H1 (cell line): Measurements from ENCODE around the gene TLE5. TPM values are rescaled to one million over a fixed set of nuclear protein-coding genes. Genes with fewer than 3 reads are reported as not detected.
A peak's percentile ranks its signal among the peaks of the same experiment; 100 is the strongest.

Experiments
- CTCF ChIA-PET: fragments of 300-600 bp; sonication (Branson Sonifier 250); formaldehyde crosslinking; loops from one replicate; lab custom pipeline; 2021; ENCODE audit not compliant: partially characterized antibody; lab: Charles Lee
- POLR2A ChIA-PET: fragments of 300-600 bp; sonication (Branson Sonifier 250); formaldehyde crosslinking; loops from one replicate; lab custom pipeline; 2021; ENCODE audit warnings: inconsistent platforms; ENCODE audit not compliant: partially characterized antibody; lab: Charles Lee
- DNase-seq, 2 experiments: peaks; one replicate each; pipeline versions ENCODE4 v3.0.0 to v3.0.0-alpha.2; 2010 to 2022; ENCODE audit warnings: low spot score in 2 of 2, low read depth in 1 of 2, mixed read lengths in 1 of 2
- FAIRE-seq: peaks from 2 replicates; lab custom pipeline; 2011; peaks lifted over from hg19 to GRCh38; lab: Jason Lieb, UNC
- H2AFZ ChIP-seq: 2 replicates; pipeline ENCODE4 v1.8.1; 2012; ENCODE audit warnings: low read length, inconsistent platforms
- H2AK5ac ChIP-seq: 2 replicates; pipeline ENCODE4 v1.6.1; 2013; ENCODE audit warnings: low read depth, low read length
- H2BK120ac ChIP-seq: replicated peaks from 2 replicates; pipeline ENCODE3; 2013; ENCODE audit warnings: low read depth, low read length, inconsistent platforms
- H2BK12ac ChIP-seq: 2 replicates; pipeline ENCODE4 v1.6.1; 2013; ENCODE audit warnings: low read depth, low read length
- H2BK15ac ChIP-seq: 2 replicates; pipeline ENCODE4 v1.6.1; 2013; ENCODE audit warnings: low read length
- H2BK20ac ChIP-seq: 2 replicates; pipeline ENCODE4 v1.6.1; 2013; ENCODE audit warnings: low read length
- H2BK5ac ChIP-seq: 2 replicates; pipeline ENCODE4 v1.6.1; 2013; ENCODE audit warnings: low read depth, low read length
- H3K14ac ChIP-seq: 2 replicates; pipeline ENCODE4 v1.6.1; 2013; ENCODE audit warnings: inconsistent platforms; ENCODE audit not compliant: insufficient read length
- H3K18ac ChIP-seq: 2 replicates; pipeline ENCODE4 v1.6.1; 2013; ENCODE audit warnings: low read length; ENCODE audit errors: extremely low read depth
- H3K23ac ChIP-seq: 2 replicates; pipeline ENCODE4 v1.6.1; 2013; ENCODE audit warnings: inconsistent platforms; ENCODE audit not compliant: insufficient read length
- H3K23me2 ChIP-seq: 2 replicates; pipeline ENCODE4 v1.6.1; 2013; ENCODE audit warnings: low read depth, low read length
- H3K27ac ChIP-seq: 2 replicates; pipeline ENCODE4 v1.6.1; 2011; ENCODE audit warnings: low read depth, low read length, inconsistent platforms
- H3K27me3 ChIP-seq, 4 experiments: replicated peaks in 1 of 4; 1 replicate in 1 of 4; 2 replicates in 3 of 4; pipeline versions ENCODE4 v1.6.1 to v1.8.1; 2011 to 2013; ENCODE audit warnings: low read length in 3 of 4, mild to moderate bottlenecking in 3 of 4, inconsistent platforms in 2 of 4, mixed read lengths in 2 of 4, moderate library complexity in 1 of 4; ENCODE audit not compliant: control insufficient read depth in 3 of 4, insufficient read depth in 3 of 4; ENCODE audit errors: extremely low read depth in 1 of 4
- H3K36me3 ChIP-seq, 4 experiments: 2 replicates each; pipeline versions ENCODE4 v1.6.1 to v1.8.1; 2011 to 2013; ENCODE audit warnings: mild to moderate bottlenecking in 4 of 4, low read length in 3 of 4, moderate library complexity in 2 of 4, control low read depth in 1 of 4, inconsistent platforms in 1 of 4; ENCODE audit not compliant: insufficient read depth in 4 of 4, control insufficient read depth in 2 of 4
- H3K4ac ChIP-seq: replicated peaks from 2 replicates; pipeline ENCODE3; 2013; ENCODE audit warnings: low read length, low read depth, mixed read lengths, inconsistent platforms; ENCODE audit not compliant: insufficient read length
- H3K4me1 ChIP-seq, 4 experiments: replicated peaks in 1 of 4; 1 replicate in 1 of 4; 2 replicates in 3 of 4; pipeline versions ENCODE4 v1.6.1 to v1.8.1; 2011 to 2013; ENCODE audit warnings: low read length in 3 of 4, inconsistent platforms in 2 of 4, mixed read lengths in 1 of 4; ENCODE audit not compliant: insufficient read depth in 4 of 4, control insufficient read depth in 3 of 4
- H3K4me2 ChIP-seq, 2 experiments: 2 replicates each; pipeline versions ENCODE4 v1.6.1 to v1.8.1; 2011 to 2013; ENCODE audit warnings: low read depth in 2 of 2, low read length in 2 of 2, control low read depth in 1 of 2, inconsistent platforms in 1 of 2, mild to moderate bottlenecking in 1 of 2; ENCODE audit not compliant: insufficient read depth in 1 of 2
- H3K4me3 ChIP-seq, 4 experiments: fragments of 200-600, 300-600 bp in 1 of 4; sonication (generic), shearing (Covaris generic), sonication (Bioruptor Twin) in 1 of 4; 2 replicates each; pipeline versions ENCODE4 v1.5.1 to v1.8.1; 2011 to 2016; ENCODE audit warnings: low read length in 4 of 4, low read depth in 3 of 4, control low read depth in 2 of 4, inconsistent platforms in 2 of 4, mild to moderate bottlenecking in 2 of 4, mixed read lengths in 1 of 4, moderate library complexity in 1 of 4; ENCODE audit not compliant: insufficient read depth in 2 of 4; ENCODE audit errors: extremely low read depth in 1 of 4
- H3K56ac ChIP-seq: replicated peaks from 2 replicates; pipeline ENCODE3; 2013; ENCODE audit warnings: low read depth, mild to moderate bottlenecking, mixed read lengths, low read length, inconsistent platforms; ENCODE audit not compliant: insufficient read length
- H3K79me1 ChIP-seq: 2 replicates; pipeline ENCODE4 v1.6.1; 2013; ENCODE audit warnings: low read depth, low read length, control low read depth
- H3K79me2 ChIP-seq, 2 experiments: 2 replicates each; pipeline versions ENCODE4 v1.6.1 to v1.8.1; 2012 to 2013; ENCODE audit warnings: low read length in 2 of 2, mild to moderate bottlenecking in 2 of 2, inconsistent platforms in 1 of 2; ENCODE audit not compliant: insufficient read depth in 2 of 2, control insufficient read depth in 1 of 2
- H3K9ac ChIP-seq, 4 experiments: replicated peaks in 1 of 4; 1 replicate in 1 of 4; 2 replicates in 3 of 4; pipeline versions ENCODE4 v1.6.1 to v1.8.1; 2011 to 2013; ENCODE audit warnings: low read depth in 3 of 4, low read length in 3 of 4, control low read depth in 2 of 4, mild to moderate bottlenecking in 2 of 4, moderate library complexity in 2 of 4, inconsistent platforms in 1 of 4; ENCODE audit errors: extremely low read depth in 1 of 4
- H3K9me3 ChIP-seq, 2 experiments: 2 replicates each; pipeline versions ENCODE4 v1.6.1 to v1.8.1; 2012 to 2013; ENCODE audit warnings: mild to moderate bottlenecking in 2 of 2, moderate library complexity in 2 of 2, control low read depth in 1 of 2, inconsistent platforms in 1 of 2, low read depth in 1 of 2, low read length in 1 of 2, mixed read lengths in 1 of 2; ENCODE audit not compliant: insufficient read depth in 2 of 2
- H4K20me1 ChIP-seq, 2 experiments: replicated peaks in 1 of 2; 2 replicates each; pipeline versions ENCODE3 to v1.8.1; 2011 to 2013; ENCODE audit warnings: inconsistent platforms in 2 of 2, low read length in 2 of 2, mild to moderate bottlenecking in 1 of 2; ENCODE audit not compliant: insufficient read depth in 2 of 2, control insufficient read depth in 1 of 2
- H4K5ac ChIP-seq: 2 replicates; pipeline ENCODE4 v1.6.1; 2013; ENCODE audit warnings: low read length, low read depth, mixed read lengths, inconsistent platforms; ENCODE audit not compliant: insufficient read length
- H4K8ac ChIP-seq: 2 replicates; pipeline ENCODE4 v1.8.0; 2013; ENCODE audit warnings: mild to moderate bottlenecking, moderate library complexity, low read length, inconsistent platforms; ENCODE audit not compliant: insufficient read depth; ENCODE audit errors: extremely low read depth
- H4K91ac ChIP-seq: replicated peaks from 2 replicates; pipeline ENCODE3; 2013; ENCODE audit warnings: low read length, mixed read lengths, inconsistent platforms; ENCODE audit not compliant: insufficient read length
- EZH2 ChIP-seq: fragments of 200-600 bp; sonication (generic); IDR thresholded peaks from 2 replicates; pipeline ENCODE4 v1.7.1; 2012; ENCODE audit warnings: low read depth, mild to moderate bottlenecking, moderate library complexity, low read length, inconsistent platforms; ENCODE audit not compliant: severe bottlenecking
- GABPA ChIP-seq: IDR thresholded peaks from 2 replicates; pipeline ENCODE4 v1.6.1; 2011; ENCODE audit warnings: mild to moderate bottlenecking, low read length, moderate library complexity, borderline replicate concordance; ENCODE audit not compliant: insufficient read depth
- WGBS, 2 experiments: shearing (Covaris generic) in 1 of 2; methylation state at CpG; one replicate each; pipeline versions ENCODE4 v1.1.6 to v1.1.7; 2013 to 2015; ENCODE audit warnings: low lambda C conversion rate in 2 of 2, mixed read lengths in 2 of 2, inconsistent platforms in 1 of 2, low coverage in 1 of 2, missing lambda C conversion rate in 1 of 2; ENCODE audit not compliant: insufficient replicate concordance in 2 of 2, insufficient coverage in 1 of 2, insufficient read length in 1 of 2; ENCODE audit errors: extremely low coverage in 1 of 2, missing lambda C conversion rate in 1 of 2; 5-methylcytosine and 5-hydroxymethylcytosine counted together
- polyA plus RNA-seq, 7 experiments: library from polyadenylated mRNA; depleted of rRNA in 3 of 7; stranded (reverse) in 5 of 7; unstranded in 2 of 7; fragments of >200 nt in 5 of 7; fragments of 200-250 nt in 2 of 7; gene quantifications; 1 replicate in 5 of 7; 2 replicates in 1 of 7; 4 replicates in 1 of 7; pipeline versions ENCODE4 v1.2.1 to v1.2.3, GENCODE V29; 2011 to 2013; ENCODE audit warnings: missing spikeins in 2 of 7, mixed read lengths in 2 of 7
- total RNA-seq: library from RNA; stranded (reverse); fragmentation: NEBNext Ultra II Directional; extraction: Animal tissue kit (Norgen Biotek cat#: 25700); gene quantifications from 2 replicates; pipeline ENCODE4 v1.2.1, GENCODE V29; 2021

Gene TLE5
- total and polyA plus RNA-seq, 2 of the 8 experiments (the other 6 are each of a cell fraction or from before 2014, with no cell fraction given), result 187 to 285 TPM

- no peak overlapping the region for H3K23ac ChIP-seq
- H2BK5ac ChIP-seq, result 0 out of 2 replicates have a peak overlapping the region, but pooled peaks have one; percentile 66
- peak overlapping the region; percentile 52 to 57; a peak in 3 of 4 replicates for H3K4me2 ChIP-seq
- FAIRE-seq (no peak), DNase-seq (peak in 1 of 2 experiments; percentile 61)
- H2AK5ac ChIP-seq, result 0 out of 2 replicates have a peak overlapping the region, but pooled peaks have one; percentile 24
- H3K4me3 ChIP-seq, result peak overlapping the region in 1 of 4 experiments; percentile 38; a peak in 2 of 8 replicates
- no peak overlapping the region for H2BK15ac ChIP-seq
- H3K79me1 ChIP-seq, result peaks cover 2% of the 10 kb centered on the region; the same call in 1 of the 2 replicates
- peak overlapping the region; percentile 50; the same call in 1 of the 2 replicates for H2BK12ac ChIP-seq
- no peaks in the 10 kb centered on the region; a peak in 2 of 7 replicates for H3K27me3 ChIP-seq
- no peak overlapping the region for H2BK120ac ChIP-seq
- H4K5ac ChIP-seq, result no peak overlapping the region
- no peak overlapping the region for H3K14ac ChIP-seq
- no peaks in the 10 kb centered on the region for H3K9me3 ChIP-seq
- no peak overlapping the region for H3K27ac ChIP-seq
- H3K9ac ChIP-seq, result no peak overlapping the region
- peaks cover 0 to 33% (median 7%) of the 10 kb centered on the region in 4 experiments; a peak in 5 of 8 replicates for H3K36me3 ChIP-seq
- H3K4me1 ChIP-seq, result peaks cover 3 to 36% (median 27%) of the 10 kb centered on the region in 4 experiments
- TF ChIP-seq GABPA (0 out of 2 replicates have a peak, but pooled peaks have one; percentile 7), EZH2 (no peak)
- no peak overlapping the region for H2BK20ac ChIP-seq
- H4K8ac ChIP-seq, result no peak overlapping the region; the same call in 1 of the 2 replicates
- peaks cover 0 to 4% of the 10 kb centered on the region in 2 experiments; a peak in 1 of 4 replicates for H3K79me2 ChIP-seq
- no peak overlapping the region for H2AFZ ChIP-seq
- 57% methylated on average over 13 of the region's 31 CpGs; no CpG with 5 or more reads in 1 of the 2 experiments for WGBS, 2 experiments
- no peak overlapping the region for H3K4ac ChIP-seq
- ChIA-PET POLR2A (interaction anchor here (0.7 to 4.7 kb wide), 6 partner anchors 10 to 578 kb away, joined by 3 to 25 read pairs (median 4); no protein-coding TSS in a partner anchor), CTCF (interaction anchor here (4.7 kb wide), 1 partner anchor 17 kb away, joined by 36 read pairs; no protein-coding TSS in a partner anchor)
- H3K56ac ChIP-seq, result no peak overlapping the region
- H3K23me2 ChIP-seq, result no peaks in the 10 kb centered on the region; the same call in 1 of the 2 replicates
- peak overlapping the region; percentile 51; the same call in 1 of the 2 replicates for H3K18ac ChIP-seq
- no peak overlapping the region for H4K91ac ChIP-seq
- H4K20me1 ChIP-seq, result peaks cover 5 to 18% of the 10 kb centered on the region in 2 experiments
Observed at GRCh38 chr19:3055741-3056416, 6.4 kb downstream of the TLE5 start.
